ENCODE data around the gene ITGB7.

- no peak for TF ChIP-seq POLR2A (IDR thresholded peaks at IDR 0.05)
- TF ChIP-seq, protein P1, sequence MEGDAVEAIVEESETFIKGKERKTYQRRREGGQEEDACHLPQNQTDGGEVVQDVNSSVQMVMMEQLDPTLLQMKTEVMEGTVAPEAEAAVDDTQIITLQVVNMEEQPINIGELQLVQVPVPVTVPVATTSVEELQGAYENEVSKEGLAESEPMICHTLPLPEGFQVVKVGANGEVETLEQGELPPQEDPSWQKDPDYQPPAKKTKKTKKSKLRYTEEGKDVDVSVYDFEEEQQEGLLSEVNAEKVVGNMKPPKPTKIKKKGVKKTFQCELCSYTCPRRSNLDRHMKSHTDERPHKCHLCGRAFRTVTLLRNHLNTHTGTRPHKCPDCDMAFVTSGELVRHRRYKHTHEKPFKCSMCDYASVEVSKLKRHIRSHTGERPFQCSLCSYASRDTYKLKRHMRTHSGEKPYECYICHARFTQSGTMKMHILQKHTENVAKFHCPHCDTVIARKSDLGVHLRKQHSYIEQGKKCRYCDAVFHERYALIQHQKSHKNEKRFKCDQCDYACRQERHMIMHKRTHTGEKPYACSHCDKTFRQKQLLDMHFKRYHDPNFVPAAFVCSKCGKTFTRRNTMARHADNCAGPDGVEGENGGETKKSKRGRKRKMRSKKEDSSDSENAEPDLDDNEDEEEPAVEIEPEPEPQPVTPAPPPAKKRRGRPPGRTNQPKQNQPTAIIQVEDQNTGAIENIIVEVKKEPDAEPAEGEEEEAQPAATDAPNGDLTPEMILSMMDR (IDR thresholded peaks at IDR 0.05): no peak
Measured at GRCh38 chr12:53215497-53215896, 8.4 kb upstream of the ITGB7 start.

Data from lower leg skin (tissue), 3 donors.